MV-4-11 (cell line): Measurements from ENCODE around the gene GIGYF2.
"Not testable (repeated sequence)": the region's sequence is repeated elsewhere in the genome, so short reads cannot be mapped to it uniquely, and the experiment has no call there.

Source experiments
- DNase-seq: peaks from one replicate; lab custom pipeline; 2025; lab: John Stamatoyannopoulos, UW

The GIGYF2 gene

GRCh38 chr2:232892221-232892620 lies 195.1 kb downstream of the GIGYF2 start:
- no peak for DNase-seq

GRCh38 chr2:232892843-232893242 lies 195.7 kb downstream of the GIGYF2 start:
- no peak for DNase-seq

GRCh38 chr2:232893834-232894233 lies 196.7 kb downstream of the GIGYF2 start:
- no peak for DNase-seq

- DNase-seq = no peak
Measured at GRCh38 chr2:232894251-232894650, 197.1 kb downstream of the GIGYF2 start.

GRCh38 chr2:232894746-232895145 lies 197.6 kb downstream of the GIGYF2 start:
- no peak for DNase-seq

GRCh38 chr2:232896111-232896510 lies 199.0 kb downstream of the GIGYF2 start:
- DNase-seq = no peak

GRCh38 chr2:232896720-232897597 lies 199.8 kb downstream of the GIGYF2 start:
- no peak for DNase-seq

GRCh38 chr2:232897598-232898408 lies 200.7 kb downstream of the GIGYF2 start:
- DNase-seq = no peak

GRCh38 chr2:232898592-232899543 lies 201.7 kb downstream of the GIGYF2 start:
- no peak for DNase-seq

GRCh38 chr2:232900811-232901735 lies 203.9 kb downstream of the GIGYF2 start:
- peak; percentile 84 for DNase-seq

- peak; percentile 90 for DNase-seq
Measured at GRCh38 chr2:232901736-232902578, 204.8 kb downstream of the GIGYF2 start.

GRCh38 chr2:232903989-232904388 lies 206.9 kb downstream of the GIGYF2 start:
- no peak for DNase-seq

GRCh38 chr2:232906867-232907717 lies 210.0 kb downstream of the GIGYF2 start:
- not testable (repeated sequence) for DNase-seq

GRCh38 chr2:232907718-232908085 lies 210.6 kb downstream of the GIGYF2 start:
- not testable (repeated sequence) for DNase-seq

- DNase-seq = no peak
Measured at GRCh38 chr2:232908695-232909094, 211.6 kb downstream of the GIGYF2 start.
